CD4-positive, alpha-beta T cell treated with Interferon alpha-2 for 1 hour (primary cell): ENCODE measurements around the gene SOBP.
A peak's percentile ranks its signal among the peaks of the same experiment; 100 is the strongest.

Experiments used
- DNase-seq, 2 donors: peaks; one replicate each; pipeline ENCODE4 v3.0.0-alpha.2; 2020 to 2022

The SOBP gene

GRCh38 chr6:107699254-107699653 lies 209.3 kb downstream of the SOBP start:
- no peak for DNase-seq

GRCh38 chr6:107699697-107700325 lies 209.9 kb downstream of the SOBP start:
- no peak for DNase-seq

- no peak for DNase-seq
These were observed 213.7 kb downstream of the SOBP start for GRCh38 chr6:107703606-107704005.

- DNase-seq = peak in 1 of 2 donors; percentile 53
These were observed 214.6 kb downstream of the SOBP start for GRCh38 chr6:107704347-107705013.

GRCh38 chr6:107706516-107707115 lies 216.7 kb downstream of the SOBP start:
- no peak for DNase-seq

GRCh38 chr6:107707346-107708275 lies 217.7 kb downstream of the SOBP start:
- DNase-seq = no peak

GRCh38 chr6:107708435-107708834 lies 218.5 kb downstream of the SOBP start:
- no peak for DNase-seq

GRCh38 chr6:107709341-107709740 lies 219.4 kb downstream of the SOBP start:
- no peak for DNase-seq
